BE2C (cell line): Measurements from ENCODE around the gene PRRX1.

ENCODE experiments used
- DNase-seq: peaks from one replicate; pipeline ENCODE4 v3.0.0-alpha.2; 2020
- H3K27me3 ChIP-seq: fragments of 250-450 bp; sonication (Bioruptor Pico); 2 replicates; pipeline ENCODE4 v1.5.1; 2020; ENCODE audit warnings: mild to moderate bottlenecking
- H3K36me3 ChIP-seq: fragments of 250-450 bp; sonication (Bioruptor Pico); 2 replicates; pipeline ENCODE4 v1.5.1; 2020; ENCODE audit warnings: mild to moderate bottlenecking
- H3K4me1 ChIP-seq: fragments of 250-450 bp; sonication (Bioruptor Pico); 2 replicates; pipeline ENCODE4 v1.5.1; 2020
- H3K4me3 ChIP-seq: 2 replicates; pipeline ENCODE4 v1.5.1; 2011; ENCODE audit warnings: low read depth, low read length
- H3K9me3 ChIP-seq: fragments of 250-450 bp; sonication (Bioruptor Pico); 2 replicates; pipeline ENCODE4 v1.5.1; 2020
- CTCF ChIP-seq: IDR thresholded peaks from 2 replicates; pipeline ENCODE4 v1.5.1; 2012; ENCODE audit warnings: mild to moderate bottlenecking, low read depth, low read length

The PRRX1 gene

DNA sequence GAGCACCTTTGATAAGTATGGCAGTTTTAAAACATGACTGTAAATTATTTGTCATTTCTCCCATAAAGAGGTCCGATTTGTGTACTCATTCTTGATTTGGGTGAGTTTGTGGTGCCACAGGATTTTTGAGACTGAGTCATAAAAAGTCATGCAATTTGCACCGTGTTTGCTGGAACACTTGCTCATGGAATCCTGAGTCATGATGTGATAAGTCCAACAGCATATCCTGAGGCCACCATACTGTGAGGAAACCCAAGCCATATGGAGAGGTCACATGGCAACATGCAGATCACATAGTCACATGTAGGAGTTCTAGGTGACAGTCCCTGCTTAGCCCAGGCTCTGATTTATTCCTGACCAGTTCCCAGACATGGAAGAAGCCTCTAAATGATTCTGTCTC is 40.8 kb upstream of the PRRX1 start:
- Histone ChIP-seq H3K4me3 (no peak overlapping the region), H3K27me3 (no peaks in the 10 kb centered on the region), H3K9me3 (no peaks in the 10 kb centered on the region), H3K36me3 (no peaks in the 10 kb centered on the region), H3K4me1 (no peaks in the 10 kb centered on the region)
- no peak for TF ChIP-seq CTCF
- DNase-seq = no peak

DNA sequence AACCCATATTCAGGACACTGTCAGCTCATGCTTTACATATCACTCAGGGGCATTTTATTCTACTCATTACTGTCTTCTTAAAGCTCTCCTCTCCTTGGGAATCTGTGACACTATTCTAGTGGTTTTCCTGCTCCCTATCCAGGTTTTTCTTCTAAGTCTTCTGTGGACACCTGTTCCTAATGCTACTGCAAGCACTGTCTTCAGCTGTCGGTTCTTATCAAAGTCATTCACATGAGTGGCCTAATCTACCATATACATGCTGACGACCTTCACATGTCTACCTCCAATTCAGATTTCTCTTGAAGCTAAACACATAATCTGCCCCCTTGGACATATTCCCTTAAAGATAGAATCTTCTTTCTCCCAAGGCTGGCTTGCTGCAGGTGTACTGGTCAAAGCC is 39.8 kb upstream of the PRRX1 start:
- no peaks in the 10 kb centered on the region for H3K9me3 ChIP-seq
- H3K27me3 ChIP-seq = no peaks in the 10 kb centered on the region
- H3K4me3 ChIP-seq = no peak overlapping the region
- DNase-seq = no peak
- H3K4me1 ChIP-seq = no peaks in the 10 kb centered on the region
- TF ChIP-seq CTCF = no peak
- H3K36me3 ChIP-seq = no peaks in the 10 kb centered on the region

- no peak for TF ChIP-seq CTCF
- Histone ChIP-seq H3K4me1 (no peaks in the 10 kb centered on the region), H3K9me3 (no peaks in the 10 kb centered on the region), H3K27me3 (no peaks in the 10 kb centered on the region), H3K36me3 (no peaks in the 10 kb centered on the region), H3K4me3 (no peak overlapping the region)
- DNase-seq = no peak
Measured at GRCh38 chr1:170630977-170631376, 33.0 kb upstream of the PRRX1 start.

DNA sequence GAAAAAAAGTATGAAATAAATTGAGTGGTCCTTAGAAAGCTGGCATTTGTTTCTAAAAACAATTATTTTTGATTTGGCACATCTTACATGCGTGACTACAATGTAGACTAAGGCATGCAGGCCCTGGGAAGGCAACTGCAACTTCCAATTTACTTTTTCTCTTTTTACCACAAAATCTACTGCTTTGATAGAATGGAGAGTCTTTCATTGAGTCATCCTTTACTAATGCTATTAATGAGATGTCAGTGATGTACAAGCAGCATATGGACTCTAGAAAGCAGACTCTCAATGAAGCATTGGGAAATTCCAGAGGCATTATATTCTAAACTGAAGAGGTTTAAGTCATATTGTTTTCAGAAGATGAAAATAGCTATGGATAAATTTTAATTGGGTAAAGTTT is 29.6 kb upstream of the PRRX1 start:
- TF ChIP-seq CTCF = no peak
- no peak for DNase-seq
- Histone ChIP-seq H3K9me3 (no peaks in the 10 kb centered on the region), H3K36me3 (no peaks in the 10 kb centered on the region), H3K4me1 (no peaks in the 10 kb centered on the region), H3K4me3 (no peak overlapping the region), H3K27me3 (no peaks in the 10 kb centered on the region)

DNA sequence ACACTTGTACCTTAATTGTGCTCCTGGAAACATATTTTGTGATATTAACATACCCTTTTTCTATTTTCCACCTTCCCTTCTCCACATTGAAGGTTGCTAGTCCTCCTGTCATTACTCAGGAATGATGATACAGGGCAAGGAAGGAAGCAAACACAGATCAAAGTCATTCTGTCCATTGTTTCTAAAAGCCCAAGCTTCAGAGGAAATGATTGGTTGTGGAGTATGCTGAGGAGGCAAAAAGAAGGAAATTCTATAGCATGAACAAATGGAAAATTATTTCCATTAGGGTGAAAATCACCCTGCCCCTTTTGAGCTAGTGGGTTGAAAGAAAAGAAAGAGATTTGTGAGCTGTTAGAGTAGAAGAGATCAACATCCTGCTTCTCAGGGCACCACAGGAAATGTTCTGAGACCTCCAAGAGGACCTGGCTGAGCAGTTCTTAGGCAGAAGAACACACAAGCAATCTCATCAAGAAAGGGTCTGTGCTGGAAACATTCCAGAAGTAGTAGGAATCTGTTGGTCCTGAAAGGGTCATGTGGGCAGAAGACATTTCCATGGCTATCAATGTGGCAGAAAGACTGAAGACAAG is 29.0 kb upstream of the PRRX1 start:
- no peaks in the 10 kb centered on the region for H3K36me3 ChIP-seq
- H3K27me3 ChIP-seq = no peaks in the 10 kb centered on the region
- no peaks in the 10 kb centered on the region for H3K4me1 ChIP-seq
- no peak for DNase-seq
- no peak for TF ChIP-seq CTCF
- H3K9me3 ChIP-seq = no peaks in the 10 kb centered on the region
- no peak overlapping the region for H3K4me3 ChIP-seq

DNA sequence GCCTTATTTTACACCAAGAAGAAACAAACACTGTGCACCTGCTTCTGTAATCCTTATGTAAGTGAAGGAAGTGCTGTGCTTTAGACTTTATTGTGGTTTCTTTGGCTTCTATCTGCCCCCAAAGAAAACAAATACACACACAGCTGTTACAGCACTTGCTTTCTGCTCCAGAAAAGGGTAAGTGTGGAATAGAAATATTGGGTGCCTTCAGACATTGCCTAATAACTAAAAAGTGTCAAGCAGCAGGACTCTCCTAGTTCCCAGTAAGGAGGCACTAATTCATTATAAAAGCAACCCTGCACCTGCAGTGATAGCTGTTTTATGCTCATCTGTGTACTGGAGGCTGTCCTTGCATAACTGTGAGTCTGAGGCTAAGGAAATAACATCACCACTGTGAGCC is 23.4 kb upstream of the PRRX1 start:
- H3K9me3 ChIP-seq = no peaks in the 10 kb centered on the region
- no peak for DNase-seq
- TF ChIP-seq CTCF = no peak
- H3K4me1 ChIP-seq = no peaks in the 10 kb centered on the region
- H3K27me3 ChIP-seq = no peaks in the 10 kb centered on the region
- H3K4me3 ChIP-seq = no peak overlapping the region
- no peaks in the 10 kb centered on the region for H3K36me3 ChIP-seq
